Lower leg skin (tissue), 4 donors: ENCODE measurements around the gene ZRANB1. TPM values are rescaled to one million over a fixed set of nuclear protein-coding genes. Genes with fewer than 3 reads are reported as not detected.
A peak's percentile ranks its signal among the peaks of the same experiment; 100 is the strongest.

ENCODE experiments used
- DNase-seq, 2 donors: peaks; one replicate each; pipeline ENCODE4 v3.0.0-alpha.2; 2019; ENCODE audit warnings: low spot score in 2 of 2
- H3K4me3 ChIP-seq: fragments of 200-600 bp; sonication (generic); 2 replicates; pipeline ENCODE4 v1.5.1; 2017; ENCODE audit warnings: mild to moderate bottlenecking, low read depth; ENCODE audit not compliant: poor library complexity, severe bottlenecking
- CTCF ChIP-seq, 3 donors: fragments of 450-650 bp; IDR thresholded peaks; one replicate each; pipeline ENCODE4 v1.5.1; 2016; ENCODE audit warnings: antibody characterized with exemption in 3 of 3, mild to moderate bottlenecking in 3 of 3, moderate library complexity in 2 of 3
- POLR2A ChIP-seq, 2 donors: fragments of 450-650 bp; IDR thresholded peaks; one replicate each; pipeline ENCODE4 v1.6.1; 2016 to 2017; ENCODE audit warnings: antibody characterized with exemption in 2 of 2, mild to moderate bottlenecking in 1 of 2, moderate library complexity in 1 of 2
- WGBS, 2 donors: methylation state at CpG; one replicate each; pipeline ENCODE4 v1.1.5; 2018; 5-methylcytosine and 5-hydroxymethylcytosine counted together
- intact Hi-C: fragments of 100-400 bp; cut with DNase I; formaldehyde crosslinking; loops from one replicate; pipeline ENCODE4 v1.15.0; 2023; ENCODE audit warnings: low total_unique reads
- total RNA-seq, 4 donors: library from RNA; depleted of rRNA; stranded (reverse); fragments of >200 nt; gene quantifications; one replicate each; pipeline ENCODE4 v1.1.0, GENCODE V29; 2016

The ZRANB1 gene
- total RNA-seq, 4 donors from 2014 or later: 26.5 to 40.6 (median 35.0) TPM

GRCh38 chr10:125000366-125001312 is 58.7 kb downstream of the ZRANB1 start:
- 61 to 69% methylated on average over 28 to 33 of the region's 35 CpGs for WGBS, 2 donors
- peak in 1 of 2 donors; percentile 86 for DNase-seq
- no peak overlapping the region for H3K4me3 ChIP-seq
- intact Hi-C loops: no loop called here
- TF ChIP-seq POLR2A (IDR thresholded peaks at IDR 0.05): no peak
- no peak for TF ChIP-seq CTCF (IDR thresholded peaks at IDR 0.05)

GRCh38 chr10:125001313-125002046 is 59.6 kb downstream of the ZRANB1 start:
- H3K4me3 ChIP-seq: no peak overlapping the region
- 37 to 52% methylated on average over 16 to 21 of the region's 21 CpGs for WGBS, 2 donors
- intact Hi-C loops: no loop called here
- TF ChIP-seq POLR2A (IDR thresholded peaks at IDR 0.05) (no peak), CTCF (IDR thresholded peaks at IDR 0.05) (no peak)
- DNase-seq: peak in 1 of 2 donors; percentile 85

GRCh38 chr10:125002047-125002422 is 60.1 kb downstream of the ZRANB1 start:
- intact Hi-C loops: no loop called here
- WGBS, 2 donors: 75 to 81% methylated on average over 9 to 12 of the region's 12 CpGs
- peak in 1 of 2 donors; percentile 80 for DNase-seq

GRCh38 chr10:125002423-125003145 is 60.7 kb downstream of the ZRANB1 start:
- TF ChIP-seq CTCF (IDR thresholded peaks at IDR 0.05): no peak
- no peak overlapping the region for H3K4me3 ChIP-seq
- intact Hi-C loops: no loop called here
- 91 to 92% methylated on average over 21 to 23 of the region's 28 CpGs for WGBS, 2 donors
- DNase-seq: peak in 1 of 2 donors; percentile 80

More at GRCh38 chr10:125002047-125002422, 60.1 kb downstream of the ZRANB1 start:
- H3K4me3 ChIP-seq: no peak overlapping the region
- no peak for TF ChIP-seq CTCF (IDR thresholded peaks at IDR 0.05)
- TF ChIP-seq POLR2A (IDR thresholded peaks at IDR 0.05): no peak

- no peak overlapping the region for H3K4me3 ChIP-seq
- no peak for DNase-seq
- intact Hi-C loops: no loop called here
- TF ChIP-seq POLR2A (IDR thresholded peaks at IDR 0.05) (no peak), CTCF (IDR thresholded peaks at IDR 0.05) (no peak)
- WGBS, 2 donors: 88 to 93% methylated on average over 24 to 34 of the region's 34 CpGs
These were observed 61.4 kb downstream of the ZRANB1 start for GRCh38 chr10:125003146-125003900.
